ENCODE measurements around the gene HLCS. TPM values are rescaled to one million over a fixed set of nuclear protein-coding genes. Genes with fewer than 3 reads are reported as not detected.

Gene HLCS
- total RNA-seq, 1 experiment from 2014 or later, result 8.5 TPM

GRCh38 chr21:36985751-36986594 is 19.5 kb upstream of the HLCS start:
- no peak for DNase-seq (ENCODE audit: low spot score)

GRCh38 chr21:36981977-36982700 is 15.7 kb upstream of the HLCS start:
- no peak for DNase-seq (ENCODE audit: low spot score)

DNA sequence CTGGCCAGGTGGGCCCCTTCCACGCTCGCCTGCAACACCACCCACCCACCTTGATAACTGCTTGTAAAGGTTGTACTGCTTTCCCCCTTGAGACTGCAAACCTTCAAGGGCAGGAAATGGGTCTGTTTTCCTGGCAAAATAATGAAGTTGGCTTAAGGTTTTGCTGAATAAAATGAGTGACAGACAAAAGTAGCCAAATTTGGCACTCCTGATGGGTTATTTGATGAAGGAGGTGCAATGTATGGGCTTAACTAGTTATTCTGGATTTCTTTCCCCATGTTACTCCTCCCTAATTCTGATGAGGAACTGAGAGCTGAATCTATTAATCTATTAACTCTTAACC is 14.6 kb upstream of the HLCS start:
- DNase-seq (ENCODE audit: low spot score), result peak; percentile 4

GRCh38 chr21:36980280-36981048 is 14.0 kb upstream of the HLCS start:
- DNase-seq (ENCODE audit: low spot score), result peak; percentile 22

DNA sequence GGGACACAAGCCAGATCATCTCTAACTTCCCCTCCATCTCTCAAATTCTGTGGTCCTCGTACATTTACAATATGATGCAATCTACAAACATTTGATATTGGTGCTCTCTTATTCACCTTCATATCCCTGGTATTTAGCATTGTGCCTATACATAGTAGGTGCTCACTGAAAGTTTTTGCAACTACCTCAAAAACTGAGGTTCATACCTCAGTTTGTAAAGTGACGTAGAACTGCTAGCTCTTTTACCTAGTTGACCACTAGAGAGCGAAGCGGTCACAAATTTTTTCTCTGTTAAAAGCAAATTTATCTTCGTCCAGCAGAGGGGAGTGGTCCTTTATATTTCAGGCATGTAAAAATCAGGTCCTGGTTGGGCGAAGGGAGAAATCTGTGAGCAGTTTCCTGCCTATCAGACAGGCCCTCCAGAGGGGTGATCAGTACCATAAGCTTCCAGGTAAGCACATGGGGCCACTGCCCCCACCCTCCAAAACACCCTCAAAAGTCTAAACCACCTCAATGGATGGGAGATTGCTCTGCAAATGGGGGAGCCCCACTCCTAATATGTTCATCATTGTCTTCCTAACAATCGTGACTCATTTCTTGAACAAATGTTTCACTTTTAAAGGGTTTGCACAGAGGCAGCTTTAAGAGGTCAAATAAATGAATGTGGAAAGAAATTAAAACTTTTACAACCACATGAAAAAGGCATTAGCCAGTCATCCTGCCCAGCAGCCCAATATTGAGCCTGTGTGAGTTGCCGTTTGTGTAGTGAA is 10.6 kb upstream of the HLCS start:
- DNase-seq (ENCODE audit: low spot score), result peak; percentile 68

DNA sequence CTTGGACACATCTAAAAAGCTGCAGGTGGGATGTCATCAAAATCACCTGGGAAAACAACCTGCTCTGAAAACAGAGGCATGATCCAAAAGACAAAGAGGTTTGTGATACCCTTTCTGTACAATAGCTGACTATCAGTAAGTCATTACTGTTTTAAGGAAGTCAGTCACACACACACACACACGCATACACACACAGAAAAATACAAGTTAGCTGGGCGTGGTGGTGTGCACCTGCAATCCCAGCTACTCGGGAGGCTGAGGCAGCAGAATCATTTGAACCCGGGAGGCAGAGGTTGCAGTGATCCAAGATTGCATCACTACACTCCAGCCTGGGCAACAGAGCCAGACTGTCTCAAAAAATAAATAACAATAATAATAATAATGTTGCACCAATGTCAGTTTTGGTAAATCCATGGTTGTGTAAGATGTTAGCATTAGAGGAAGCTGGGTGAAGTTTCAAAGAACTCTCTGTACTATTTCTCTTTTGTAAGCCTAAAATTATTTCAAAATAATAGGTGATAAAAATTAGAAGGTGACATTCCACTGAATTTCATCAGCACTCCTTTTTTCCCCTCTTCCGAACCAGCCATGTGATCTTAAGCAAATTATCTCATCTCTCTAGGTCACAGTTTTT is 9.9 kb upstream of the HLCS start:
- DNase-seq (ENCODE audit: low spot score), result no peak

GRCh38 chr21:36974851-36975192 is 8.4 kb upstream of the HLCS start:
- no peak for DNase-seq (ENCODE audit: low spot score)

DNA sequence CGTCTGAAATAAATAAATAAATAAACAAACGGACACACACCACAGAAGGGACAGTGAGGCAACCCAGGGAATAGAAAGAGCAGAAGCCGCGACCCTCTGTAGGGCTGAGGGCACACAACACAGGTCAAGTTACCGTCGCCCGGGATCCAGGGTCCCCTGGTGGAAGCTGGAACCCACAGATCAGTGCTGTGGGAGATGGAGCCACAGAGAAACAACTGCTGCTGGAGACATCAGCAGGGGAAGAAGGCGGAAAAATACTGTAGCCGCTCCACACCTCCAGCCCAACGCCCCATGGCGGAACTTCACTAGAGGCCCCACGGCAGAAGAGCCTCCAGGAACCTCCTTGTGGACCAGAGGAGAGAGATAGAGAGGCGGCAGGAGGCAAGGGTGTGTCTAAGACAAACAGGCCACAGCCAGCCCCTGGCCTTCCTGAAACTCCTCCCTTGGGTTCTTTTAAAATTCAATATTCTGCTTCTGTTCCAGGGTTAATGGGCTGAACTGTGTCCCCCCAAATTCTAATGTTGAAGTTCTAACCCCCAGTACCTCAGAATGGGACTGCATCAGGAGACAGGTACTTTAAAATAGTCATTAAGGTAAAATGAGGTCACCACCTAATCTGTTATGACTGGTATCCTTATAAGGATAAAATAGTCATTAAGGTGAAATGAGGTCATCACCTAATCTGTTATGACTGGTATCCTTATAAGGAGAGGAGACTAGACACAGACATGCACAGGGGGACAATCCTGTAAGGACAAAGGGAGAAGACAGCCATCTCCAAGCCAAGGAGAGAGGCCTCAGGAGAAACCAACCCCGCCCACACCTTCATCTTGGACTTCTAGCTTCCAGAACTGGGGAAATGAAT is 7.7 kb upstream of the HLCS start:
- peak; percentile 9 for DNase-seq (ENCODE audit: low spot score)

GRCh38 chr21:36968976-36969375 is 2.5 kb upstream of the HLCS start:
- no peak for DNase-seq (ENCODE audit: low spot score)

DNA sequence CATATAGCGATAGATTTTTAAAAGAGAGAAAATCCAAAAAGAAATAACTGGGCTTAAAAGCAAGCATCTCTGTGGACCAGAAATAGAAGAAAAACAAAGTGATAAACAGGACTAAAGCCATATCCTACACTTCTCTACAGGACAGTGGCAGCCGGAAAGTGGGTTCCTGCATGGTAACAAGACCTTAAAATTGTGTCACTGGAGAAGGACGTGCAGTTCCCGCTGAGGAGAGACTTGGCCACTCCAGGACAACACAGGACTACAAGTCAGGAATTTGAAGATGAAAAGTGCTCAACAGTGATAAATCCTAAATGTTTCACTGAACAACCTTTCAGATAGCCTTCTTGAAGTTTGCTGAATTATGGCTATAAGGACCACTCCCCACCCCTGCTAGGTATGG is 1.9 kb upstream of the HLCS start:
- no peak for DNase-seq (ENCODE audit: low spot score)

- peak; percentile 7 for DNase-seq (ENCODE audit: low spot score)
Observed at GRCh38 chr21:36966821-36967768, 626 bp upstream of the HLCS start.

- DNase-seq (ENCODE audit: low spot score), result peak; percentile 3
Observed at GRCh38 chr21:36965720-36966065, 776 bp downstream of the HLCS start.

DNA sequence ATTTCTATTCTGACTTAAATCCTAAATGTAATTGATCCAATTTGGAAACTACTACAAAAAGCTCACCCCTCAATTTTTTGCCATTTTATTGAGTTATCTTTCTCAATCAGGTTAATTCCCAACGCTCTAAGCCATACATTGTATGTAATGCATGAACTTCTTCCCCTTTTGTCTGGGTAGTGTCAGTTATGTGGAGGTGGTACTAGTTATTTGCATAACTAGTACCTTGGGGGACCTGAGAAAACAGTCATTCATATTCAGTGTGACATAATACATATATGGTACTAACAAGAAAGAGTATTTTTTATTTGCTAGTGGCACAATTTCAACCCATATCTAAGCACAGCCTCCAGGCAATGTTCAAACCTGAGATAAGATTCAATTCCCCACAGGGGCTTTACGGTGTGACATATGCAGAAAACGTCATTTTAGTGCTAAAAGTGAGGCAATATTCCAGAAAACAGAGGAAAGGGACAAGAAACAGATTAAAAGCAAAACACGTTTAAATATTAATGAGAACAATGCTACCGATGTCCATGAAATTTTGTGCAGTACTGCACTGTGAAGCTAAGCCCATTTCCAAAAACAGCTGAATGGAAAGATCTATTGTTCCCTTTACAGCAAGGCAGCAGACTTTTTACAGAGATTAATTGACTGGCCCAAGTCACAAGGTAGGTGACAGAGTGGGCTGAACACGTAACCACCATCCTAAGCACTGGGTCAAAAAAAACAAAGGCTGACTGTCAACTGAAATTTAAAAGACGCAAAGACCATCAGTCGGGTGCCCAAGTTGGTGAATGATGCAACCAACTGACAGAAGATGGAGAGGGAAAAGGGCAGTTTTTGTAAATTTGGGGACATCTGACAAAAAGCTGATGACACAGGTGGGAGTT is 1.4 kb downstream of the HLCS start:
- DNase-seq (ENCODE audit: low spot score), result no peak

- no peak for DNase-seq (ENCODE audit: low spot score)
Observed at GRCh38 chr21:36964398-36964797, 2.1 kb downstream of the HLCS start.

DNA sequence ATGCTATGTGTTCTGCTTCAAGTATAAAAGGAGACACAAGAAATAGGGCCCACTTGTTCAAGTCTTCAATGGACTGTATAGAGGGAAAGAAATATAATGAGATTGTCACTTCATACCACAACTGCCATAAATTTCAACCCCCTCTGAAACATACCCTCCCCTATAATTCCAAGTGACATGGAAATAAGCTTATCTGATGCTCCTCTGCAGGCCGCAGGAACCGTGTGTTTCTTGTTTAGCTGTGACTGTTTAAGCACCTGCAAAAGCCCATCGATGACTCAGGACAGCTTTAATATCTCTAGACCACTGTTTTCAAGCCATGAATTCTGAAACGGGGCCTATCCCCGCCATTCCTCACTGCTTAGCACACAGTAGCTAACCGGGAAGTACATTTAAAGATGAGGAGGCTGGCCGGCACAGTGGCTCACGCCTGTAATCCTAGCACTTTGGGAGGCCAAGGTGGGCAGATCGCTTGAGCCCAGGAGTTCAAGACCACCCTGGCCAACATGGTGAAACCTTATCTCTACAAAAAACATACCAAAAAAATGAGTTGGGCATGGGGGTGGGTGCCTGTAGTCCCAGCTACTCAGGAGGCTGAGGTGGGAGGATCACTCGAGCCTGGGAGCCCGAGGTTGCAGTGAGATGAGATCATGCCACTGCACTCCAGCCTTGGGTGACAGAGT is 4.2 kb downstream of the HLCS start:
- no peak for DNase-seq (ENCODE audit: low spot score)

DNA sequence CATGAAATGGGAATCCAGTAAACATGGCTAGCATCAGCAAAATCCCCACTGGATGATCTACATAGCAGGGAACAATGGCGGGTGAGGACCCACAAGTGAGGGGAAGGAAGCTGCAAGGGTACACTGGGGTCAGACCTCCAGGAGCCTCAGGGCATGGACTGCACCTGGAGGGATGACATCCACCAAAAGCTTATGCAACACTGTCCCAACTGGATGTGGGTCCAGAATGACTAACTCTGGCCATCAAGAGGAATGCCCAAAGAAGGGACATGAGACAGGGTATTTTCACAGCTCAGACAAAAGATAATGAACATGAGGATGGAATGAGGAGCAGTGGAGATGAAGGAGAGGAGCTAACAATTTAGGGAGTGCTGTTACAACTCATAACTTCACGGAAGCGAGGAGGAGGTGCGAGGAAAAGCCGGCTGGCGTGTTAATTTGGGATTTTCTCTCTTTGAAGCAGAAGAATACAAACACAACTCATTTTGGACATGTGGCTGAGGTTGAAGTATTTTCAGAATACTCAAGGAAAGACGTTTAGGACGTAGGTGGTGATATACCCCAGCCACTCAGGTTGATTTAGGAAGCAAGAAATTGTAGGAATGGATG is 5.7 kb downstream of the HLCS start:
- no peak for DNase-seq (ENCODE audit: low spot score)

All from HT-29 (cell line).